ENCODE measurements around the gene LOXHD1. TPM values are rescaled to one million over a fixed set of nuclear protein-coding genes. Genes with fewer than 3 reads are reported as not detected.

The LOXHD1 gene
- total RNA-seq, 1 experiment from 2014 or later, result not detected

DNA sequence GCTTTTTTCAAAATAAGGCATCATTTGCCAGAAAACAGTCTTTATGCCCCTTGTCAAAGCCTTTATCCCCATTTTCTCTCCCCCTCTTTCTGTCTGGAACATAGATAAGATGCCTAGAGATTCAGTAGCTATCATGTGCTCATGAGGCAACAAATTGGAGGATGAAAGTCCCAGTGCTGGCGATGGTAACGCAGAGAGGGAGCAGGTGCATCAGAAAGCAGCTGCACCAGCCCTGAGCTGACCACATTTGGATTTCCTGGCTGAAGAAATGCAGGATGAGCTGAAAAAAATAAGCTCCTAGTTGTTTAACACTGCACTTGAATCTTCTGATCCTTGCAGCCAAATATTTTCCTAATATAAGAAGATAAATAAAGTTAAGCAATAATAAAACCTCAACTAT lies 48.0 kb downstream of the LOXHD1 start:
- in situ Hi-C loops (cut with HindIII; ENCODE audit: low pct_unique_long_range_greater_than_20kb, low sequenced_read_pairs), result no loop called here
- DNase-seq (ENCODE audit: low read depth, low spot score), result no peak

DNA sequence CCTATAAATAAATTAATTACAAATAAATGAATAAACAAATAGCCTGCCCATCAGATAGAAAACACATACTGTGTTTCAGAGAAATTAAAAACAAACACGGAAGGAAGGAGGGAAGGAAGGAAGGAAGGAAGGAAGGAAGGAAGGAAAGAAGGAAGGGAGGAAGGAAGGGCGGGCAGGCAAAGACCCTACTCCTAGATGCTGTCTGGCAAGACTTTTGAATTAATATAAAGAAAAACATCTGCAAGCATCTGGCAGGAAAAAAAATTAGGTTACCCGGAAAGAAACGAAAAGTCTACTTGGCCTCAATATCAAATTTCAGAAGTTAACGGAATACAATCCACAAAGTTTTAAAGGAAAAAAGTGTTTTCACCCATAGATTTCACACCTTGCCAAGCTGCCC lies 49.1 kb downstream of the LOXHD1 start:
- in situ Hi-C loops (cut with HindIII; ENCODE audit: low pct_unique_long_range_greater_than_20kb, low sequenced_read_pairs), result no loop called here
- DNase-seq (ENCODE audit: low read depth, low spot score), result no peak

DNA sequence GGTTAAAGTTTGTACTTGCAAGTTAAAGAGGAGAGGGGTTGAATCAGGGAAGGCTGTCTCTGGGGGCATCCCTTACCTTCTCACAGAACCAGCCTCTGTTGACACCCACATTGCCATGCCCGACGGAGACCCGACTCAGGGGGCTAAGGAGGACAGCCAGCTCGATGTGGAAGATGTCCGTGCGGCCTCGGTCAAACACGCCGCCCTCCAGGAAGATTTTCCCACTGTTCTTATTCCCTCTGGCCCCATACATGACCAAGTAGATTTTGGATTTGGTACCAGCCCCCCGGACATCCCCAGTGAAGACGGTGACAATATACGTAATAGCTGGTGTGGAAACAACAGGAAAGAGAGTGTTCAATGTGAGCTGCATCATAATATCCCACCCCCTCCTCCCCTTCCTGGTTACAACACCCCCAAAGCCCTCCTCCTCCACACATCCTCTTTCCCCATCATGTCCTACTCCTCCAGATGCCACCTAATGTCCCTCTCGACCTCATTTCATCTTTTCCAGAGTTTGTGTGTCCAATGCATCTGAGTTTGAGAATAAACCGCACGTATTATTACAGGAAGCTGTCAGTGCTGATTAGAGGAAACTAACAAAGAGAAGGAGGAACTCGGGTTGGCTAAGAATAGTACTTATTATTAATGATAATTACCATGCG lies 55.7 kb downstream of the LOXHD1 start:
- no peak for DNase-seq (ENCODE audit: low read depth, low spot score)
- in situ Hi-C loops (cut with HindIII; ENCODE audit: low pct_unique_long_range_greater_than_20kb, low sequenced_read_pairs), result no loop called here

DNA sequence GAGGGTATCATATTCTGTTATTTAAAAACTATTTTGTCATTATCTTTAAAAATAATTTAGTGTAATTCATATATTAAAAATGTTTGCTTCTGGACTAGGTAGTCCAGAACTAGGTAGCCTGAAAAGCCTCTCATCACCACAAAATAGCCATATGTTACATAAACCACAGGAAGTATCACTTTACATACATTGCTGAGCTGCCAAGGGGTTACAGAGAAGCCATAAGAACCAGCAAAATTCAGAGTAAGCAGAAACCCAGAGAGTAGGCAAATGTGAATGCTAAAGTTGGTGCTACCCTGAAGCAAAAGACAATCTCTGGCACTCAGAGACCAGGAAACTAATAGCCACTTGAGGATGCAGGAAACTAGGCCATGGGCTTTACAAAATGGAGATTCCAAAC lies 60.9 kb downstream of the LOXHD1 start:
- in situ Hi-C loops (cut with HindIII; ENCODE audit: low pct_unique_long_range_greater_than_20kb, low sequenced_read_pairs), result no loop called here
- DNase-seq (ENCODE audit: low read depth, low spot score), result no peak

DNA sequence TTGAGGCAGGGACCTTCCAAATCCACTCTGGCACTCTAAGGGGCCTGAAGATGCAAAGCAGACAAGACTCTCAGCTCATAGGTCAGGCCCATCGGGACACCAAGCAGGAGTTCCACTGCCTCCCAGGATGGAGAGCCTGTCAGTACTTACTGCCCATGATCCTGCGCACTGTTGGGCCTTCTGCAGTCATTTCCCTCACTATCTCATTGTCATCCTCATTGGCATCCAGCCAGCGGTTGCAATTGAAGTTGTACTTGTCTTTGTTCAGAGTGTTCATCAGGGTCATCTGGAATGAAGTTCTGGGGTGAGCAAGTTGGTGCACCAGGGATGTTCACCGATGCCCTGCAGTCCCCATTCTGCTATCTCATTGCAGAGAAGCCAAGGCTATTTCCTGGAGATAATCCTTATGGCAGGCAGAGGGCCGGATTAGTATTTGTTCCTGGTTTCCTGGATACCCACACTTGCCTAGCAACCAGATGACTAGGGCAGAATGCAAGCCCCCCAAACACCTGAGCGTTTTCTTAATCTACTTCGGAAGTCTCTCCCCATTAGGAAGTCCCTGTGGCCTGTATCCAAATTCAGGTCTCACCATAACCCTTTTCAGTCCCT lies 65.1 kb downstream of the LOXHD1 start:
- no peak for DNase-seq (ENCODE audit: low read depth, low spot score)
- in situ Hi-C loops (cut with HindIII; ENCODE audit: low pct_unique_long_range_greater_than_20kb, low sequenced_read_pairs), result no loop called here

DNA sequence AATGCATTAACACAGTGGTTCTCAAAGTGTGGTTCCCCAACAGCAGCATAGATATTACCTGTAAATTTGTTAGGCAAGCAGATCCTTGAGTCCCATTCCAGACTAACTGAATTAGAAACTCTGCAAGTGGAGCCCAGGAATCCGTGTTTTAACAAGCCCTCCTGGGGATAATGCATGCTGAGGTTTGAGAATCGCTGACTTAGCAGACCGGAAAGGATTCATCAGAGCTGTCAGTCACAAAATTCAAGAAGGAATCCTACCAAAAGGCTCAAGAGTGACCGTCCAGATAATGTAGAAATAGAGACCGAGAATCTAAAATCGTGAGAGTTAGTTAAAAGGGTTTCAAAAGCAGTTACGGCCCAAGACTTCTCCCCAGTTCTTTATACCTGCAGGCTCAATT lies 66.9 kb downstream of the LOXHD1 start:
- in situ Hi-C loops (cut with HindIII; ENCODE audit: low pct_unique_long_range_greater_than_20kb, low sequenced_read_pairs), result no loop called here

DNA sequence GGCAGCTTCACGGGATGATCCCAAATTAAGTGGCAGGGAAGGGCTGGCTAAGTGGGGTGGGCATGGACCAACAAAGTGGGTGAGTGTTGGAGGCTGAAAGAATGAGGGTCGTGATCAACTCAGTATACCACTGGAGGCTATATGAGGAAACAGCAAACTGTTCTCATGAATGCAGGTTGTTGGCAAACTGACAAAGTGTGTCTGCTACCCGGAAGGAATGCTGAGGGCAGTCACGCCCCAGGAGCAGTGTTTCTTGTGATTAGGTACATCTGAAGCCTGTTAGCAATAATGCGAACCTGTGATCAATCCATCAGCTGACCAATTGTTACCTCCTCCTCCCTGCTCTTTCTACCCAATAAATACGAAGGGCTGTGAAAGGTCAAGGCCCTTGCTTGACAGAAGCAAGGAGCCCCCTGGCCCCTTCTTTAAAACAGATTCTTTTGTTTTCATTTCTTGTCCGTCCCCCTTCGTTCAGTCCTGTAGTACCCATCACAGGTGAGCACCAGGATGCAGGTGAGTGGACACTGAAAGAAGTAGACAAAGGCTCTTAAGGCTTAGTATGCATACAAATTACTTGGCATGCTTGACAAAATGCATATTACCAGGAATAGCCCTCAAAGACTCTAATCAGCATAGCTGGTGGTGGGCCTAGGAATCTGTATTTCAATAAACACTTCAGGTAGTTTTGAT lies 67.9 kb downstream of the LOXHD1 start:
- DNase-seq (ENCODE audit: low read depth, low spot score), result no peak
- in situ Hi-C loops (cut with HindIII; ENCODE audit: low pct_unique_long_range_greater_than_20kb, low sequenced_read_pairs), result no loop called here

More for the DNA sequence above, 66.9 kb downstream of the LOXHD1 start:
- DNase-seq (ENCODE audit: low read depth, low spot score), result no peak

DNA sequence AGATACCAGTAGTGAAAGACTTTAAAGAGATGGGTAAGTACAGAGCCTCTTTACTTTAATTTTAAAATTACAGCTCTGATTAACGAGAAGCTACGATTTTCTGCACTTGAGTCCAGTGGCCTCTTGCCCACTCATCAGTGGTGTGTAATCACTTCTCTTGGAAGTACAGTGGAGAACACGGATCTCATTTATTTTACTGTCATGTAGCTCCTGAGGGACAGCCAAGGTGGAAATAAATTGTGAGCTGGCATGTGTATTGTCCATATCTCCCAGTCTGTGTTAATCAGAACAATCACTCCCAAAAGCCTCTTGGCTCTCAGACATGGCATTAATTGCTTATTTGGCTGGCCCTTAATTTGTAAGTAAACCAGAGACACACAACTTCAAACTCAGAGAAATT lies 69.4 kb downstream of the LOXHD1 start:
- in situ Hi-C loops (cut with HindIII; ENCODE audit: low pct_unique_long_range_greater_than_20kb, low sequenced_read_pairs), result no loop called here
- no peak for DNase-seq (ENCODE audit: low read depth, low spot score)

DNA sequence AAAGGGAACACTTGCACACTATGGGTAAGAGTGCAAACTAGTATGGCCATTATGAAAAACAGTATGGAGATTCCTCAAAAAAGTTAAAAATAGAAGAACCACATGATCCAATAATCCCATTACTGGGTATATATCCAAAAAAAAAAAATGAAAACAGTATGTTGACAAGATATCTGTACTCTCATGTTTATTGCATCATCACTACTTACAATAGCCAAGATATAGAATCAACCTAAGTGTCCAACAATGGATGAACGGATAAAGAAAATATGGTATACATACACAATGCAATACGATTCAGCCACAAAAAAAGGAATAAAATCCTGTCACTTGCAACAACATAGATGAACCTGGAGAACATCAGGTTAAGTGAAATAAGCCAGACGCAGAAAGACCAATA lies 73.3 kb downstream of the LOXHD1 start:
- in situ Hi-C loops (cut with HindIII; ENCODE audit: low pct_unique_long_range_greater_than_20kb, low sequenced_read_pairs), result no loop called here
- DNase-seq (ENCODE audit: low read depth, low spot score), result no peak

DNA sequence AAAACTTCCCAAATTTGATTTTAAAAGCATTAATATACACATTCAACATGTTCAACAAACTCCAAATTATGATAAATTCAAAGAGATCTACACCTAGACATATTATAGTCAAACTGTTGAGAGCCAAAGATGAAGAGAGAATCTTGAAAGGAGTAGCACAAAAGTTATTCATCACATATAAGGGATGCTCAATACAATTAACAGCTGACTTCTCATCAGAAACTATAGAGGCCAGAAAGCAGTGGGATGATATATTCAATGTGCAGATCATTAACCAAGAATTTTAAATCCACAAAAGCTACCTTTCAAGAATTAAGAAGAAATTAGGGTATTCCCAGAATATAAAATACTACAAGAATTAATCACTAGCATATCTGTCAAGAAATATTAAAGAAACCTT lies 75.4 kb downstream of the LOXHD1 start:
- in situ Hi-C loops (cut with HindIII; ENCODE audit: low pct_unique_long_range_greater_than_20kb, low sequenced_read_pairs), result no loop called here
- DNase-seq (ENCODE audit: low read depth, low spot score), result no peak

DNA sequence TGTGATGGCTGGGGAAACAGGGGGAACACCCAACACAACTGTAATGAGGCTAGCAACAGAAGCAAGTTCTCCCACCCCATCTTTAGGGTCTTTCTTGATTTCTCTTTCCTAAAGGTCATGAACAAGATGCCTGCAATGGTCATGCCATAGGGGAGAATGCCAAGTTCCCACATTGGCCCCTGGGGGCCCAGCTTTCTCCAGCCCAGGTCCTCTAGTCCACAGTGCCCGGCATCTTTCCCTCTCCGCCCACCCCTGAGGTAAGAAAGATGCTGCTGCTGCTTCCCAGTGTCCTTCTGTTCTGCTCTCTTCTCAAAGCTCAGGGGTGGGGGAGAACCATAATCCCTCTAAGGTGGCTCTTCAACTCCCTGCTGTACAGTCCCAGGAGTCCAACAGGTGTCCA lies 78.0 kb downstream of the LOXHD1 start:
- in situ Hi-C loops (cut with HindIII; ENCODE audit: low pct_unique_long_range_greater_than_20kb, low sequenced_read_pairs), result no loop called here
- no peak for DNase-seq (ENCODE audit: low read depth, low spot score)

DNA sequence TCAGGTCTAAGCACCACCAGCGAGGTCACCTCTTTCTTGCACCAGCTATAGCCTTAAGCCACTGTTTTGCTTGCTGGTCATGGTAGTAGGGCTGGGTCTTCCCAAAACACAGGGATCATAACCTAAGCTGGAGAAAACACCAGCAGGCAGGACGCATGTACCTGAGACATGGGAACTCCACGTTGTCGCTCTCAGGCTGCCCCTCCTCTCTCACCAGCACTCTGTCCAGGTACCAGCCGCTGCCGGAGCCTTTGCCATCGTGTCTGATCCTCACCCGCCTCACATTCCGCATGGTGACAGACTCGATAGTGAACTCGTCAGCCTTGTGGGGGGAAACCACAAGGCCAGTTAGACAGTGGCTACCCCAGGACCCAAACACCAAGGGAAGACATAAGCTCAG lies 79.5 kb downstream of the LOXHD1 start:
- DNase-seq (ENCODE audit: low read depth, low spot score), result no peak
- in situ Hi-C loops (cut with HindIII; ENCODE audit: low pct_unique_long_range_greater_than_20kb, low sequenced_read_pairs), result no loop called here

DNA sequence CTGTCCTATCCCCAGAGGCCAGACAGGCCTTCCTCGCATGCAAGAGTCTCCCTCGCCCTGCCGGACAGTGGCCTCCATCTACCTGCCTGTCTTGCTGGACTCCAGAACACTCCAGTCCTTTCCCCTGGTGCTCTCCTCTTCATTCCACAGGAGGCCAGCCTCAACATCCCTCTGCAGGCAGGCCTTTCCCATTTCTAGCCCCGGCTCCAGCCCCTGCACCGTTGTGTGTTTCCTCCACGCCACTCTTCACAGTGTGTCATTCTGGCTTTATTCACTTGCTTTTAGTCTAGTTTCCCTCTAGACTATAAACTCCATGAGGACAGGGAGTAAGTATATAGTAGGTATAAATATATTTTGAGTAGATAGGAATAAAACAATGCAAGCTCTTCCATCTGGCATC lies 81.2 kb downstream of the LOXHD1 start:
- DNase-seq (ENCODE audit: low read depth, low spot score), result no peak
- in situ Hi-C loops (cut with HindIII; ENCODE audit: low pct_unique_long_range_greater_than_20kb, low sequenced_read_pairs), result no loop called here

DNA sequence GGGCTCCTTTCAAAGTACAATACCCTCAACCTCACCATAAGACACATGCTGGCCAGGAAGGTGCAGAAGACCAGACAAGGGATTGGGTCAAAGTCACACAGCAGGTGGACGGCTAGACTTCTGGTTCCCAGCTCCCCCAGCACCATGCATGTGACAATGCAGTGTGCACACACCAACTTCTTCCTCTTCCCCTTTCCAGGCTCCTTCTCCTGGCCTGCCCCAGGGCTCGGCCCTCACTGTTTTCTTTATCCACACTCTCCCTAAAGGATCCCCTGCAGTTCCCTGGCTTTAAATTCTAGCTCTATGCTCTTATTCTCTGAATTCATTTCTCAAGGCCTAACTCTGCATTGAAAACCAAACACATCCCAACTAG lies 82.3 kb downstream of the LOXHD1 start:
- in situ Hi-C loops (cut with HindIII; ENCODE audit: low pct_unique_long_range_greater_than_20kb, low sequenced_read_pairs), result no loop called here
- DNase-seq (ENCODE audit: low read depth, low spot score), result no peak

DNA sequence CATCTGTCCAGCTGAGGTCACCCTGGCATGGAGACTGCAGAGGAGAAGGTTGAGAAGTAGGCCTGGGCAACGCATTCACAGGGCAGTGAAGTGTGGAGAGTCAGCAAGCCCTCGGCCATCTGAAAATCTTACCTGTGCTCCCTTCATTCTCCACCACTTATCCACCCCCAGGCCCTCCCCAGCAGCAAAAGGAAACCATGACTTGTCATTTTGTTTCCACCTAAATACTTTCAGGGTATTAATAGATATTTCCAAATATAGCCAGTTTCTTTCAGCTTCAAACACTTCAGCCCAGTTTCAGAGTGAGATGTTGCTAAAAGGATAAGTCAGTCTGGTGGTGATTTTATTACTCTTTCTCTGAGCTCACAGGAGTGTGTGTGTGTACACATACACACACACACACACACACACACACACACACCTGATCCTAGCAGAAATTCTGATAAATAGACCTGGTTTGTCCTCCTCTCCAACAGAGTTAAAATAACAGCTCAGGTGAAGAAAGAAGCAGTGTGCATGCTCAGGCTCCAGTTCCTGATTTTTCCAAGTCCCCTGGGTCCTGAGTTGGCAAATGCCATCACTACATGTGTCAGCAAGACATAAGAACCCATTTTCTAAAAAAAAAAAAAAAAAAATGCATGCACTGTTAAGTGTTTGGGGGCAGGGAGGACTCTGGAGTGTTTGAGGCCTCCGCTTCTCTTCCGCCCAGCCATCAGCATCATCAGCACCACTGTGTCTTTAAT lies 82.8 kb downstream of the LOXHD1 start:
- DNase-seq (ENCODE audit: low read depth, low spot score), result no peak
- in situ Hi-C loops (cut with HindIII; ENCODE audit: low pct_unique_long_range_greater_than_20kb, low sequenced_read_pairs), result no loop called here

DNA sequence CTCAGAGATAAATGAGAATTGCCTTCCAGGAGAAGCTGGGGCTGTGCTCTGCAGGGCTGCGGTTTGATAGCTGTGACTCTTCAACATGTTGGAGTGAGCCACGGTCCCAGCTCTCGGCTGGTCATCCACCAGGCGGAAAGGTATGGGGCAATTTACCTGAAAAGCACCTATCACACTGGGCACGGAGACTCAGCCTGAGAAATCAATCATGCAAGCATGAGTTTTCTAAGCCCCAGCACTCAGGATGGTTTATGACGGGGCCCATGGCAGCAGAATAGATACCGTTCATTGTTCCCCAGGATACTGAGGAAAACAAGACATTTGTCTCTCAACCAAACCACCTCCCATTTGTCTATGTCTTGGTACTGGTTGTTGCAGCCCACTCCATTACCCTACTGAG lies 83.9 kb downstream of the LOXHD1 start:
- no peak for DNase-seq (ENCODE audit: low read depth, low spot score)
- in situ Hi-C loops (cut with HindIII; ENCODE audit: low pct_unique_long_range_greater_than_20kb, low sequenced_read_pairs), result no loop called here

DNA sequence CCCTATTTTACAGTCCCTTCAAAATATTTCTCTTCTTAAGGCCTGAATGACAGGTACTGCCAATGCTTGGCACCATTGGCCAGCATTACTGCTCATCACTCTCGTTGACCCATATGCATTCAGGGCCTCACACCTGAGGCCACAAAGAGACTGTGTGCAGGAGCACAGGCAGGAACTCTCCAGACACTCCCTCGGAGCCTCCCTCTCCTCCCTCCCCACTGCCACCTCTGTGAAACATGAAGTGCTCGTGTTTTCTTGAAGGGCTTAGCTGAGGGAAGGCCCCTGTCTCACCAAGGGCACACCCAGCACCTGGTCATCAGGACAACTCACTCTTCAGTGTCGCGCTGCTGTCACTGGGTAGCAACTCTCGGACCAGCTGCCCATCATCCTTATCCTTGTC lies 85.3 kb downstream of the LOXHD1 start:
- in situ Hi-C loops (cut with HindIII; ENCODE audit: low pct_unique_long_range_greater_than_20kb, low sequenced_read_pairs), result no loop called here
- DNase-seq (ENCODE audit: low read depth, low spot score), result no peak

DNA sequence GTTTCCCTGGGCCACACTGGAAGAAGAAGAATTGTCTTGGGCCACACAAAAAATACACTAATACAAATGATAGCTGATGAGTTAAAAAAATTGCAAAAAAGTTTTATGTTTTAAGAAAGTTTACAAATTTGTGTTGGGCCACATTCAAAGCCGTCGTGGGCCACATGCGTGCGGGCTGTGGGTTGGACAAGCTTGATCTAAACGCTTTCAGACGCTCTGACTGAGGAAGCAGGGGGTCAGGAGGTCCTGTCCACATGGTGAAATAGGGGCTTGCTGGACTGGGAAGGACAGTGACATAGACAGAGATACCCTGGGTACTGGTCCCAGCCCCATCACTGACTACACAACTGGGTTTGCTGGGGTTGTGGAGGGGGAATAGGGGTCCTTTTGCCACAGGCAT lies 86.4 kb downstream of the LOXHD1 start:
- DNase-seq (ENCODE audit: low read depth, low spot score), result no peak

DNA sequence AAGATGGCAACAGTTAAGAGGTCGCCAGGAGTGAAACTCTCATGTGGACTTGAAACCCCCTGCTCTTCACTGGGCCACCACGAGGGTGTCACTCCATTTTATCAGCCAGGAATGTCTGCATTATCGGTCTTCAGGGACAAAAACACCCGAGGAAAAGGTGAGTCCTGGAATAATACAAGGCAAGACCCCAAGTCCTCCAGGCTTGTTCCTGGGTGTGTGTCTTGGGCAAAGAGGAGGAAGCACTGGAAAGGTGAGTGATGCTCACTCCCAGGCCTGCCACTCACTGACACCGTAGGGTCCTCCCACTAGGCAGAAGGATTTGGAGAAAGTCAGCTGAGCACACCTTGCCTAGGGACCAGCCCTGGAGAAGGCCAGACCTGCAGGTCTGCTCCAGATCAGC lies 86.9 kb downstream of the LOXHD1 start:
- in situ Hi-C loops (cut with HindIII; ENCODE audit: low pct_unique_long_range_greater_than_20kb, low sequenced_read_pairs), result no loop called here
- no peak for DNase-seq (ENCODE audit: low read depth, low spot score)

More for the DNA sequence above, 86.4 kb downstream of the LOXHD1 start:
- in situ Hi-C loops (cut with HindIII; ENCODE audit: low pct_unique_long_range_greater_than_20kb, low sequenced_read_pairs), result no loop called here
